Stomach smooth muscle (tissue), 2 donors: Measurements from ENCODE around the gene LRRC37B.
"Not testable (repeated sequence)": the region's sequence is repeated elsewhere in the genome, so short reads cannot be mapped to it uniquely, and the experiment has no call there.

Experiments used
- H3K27ac ChIP-seq: one replicate; pipeline ENCODE4 v1.7.0; 2013; ENCODE audit warnings: mild to moderate bottlenecking, low read length, inconsistent platforms
- H3K27me3 ChIP-seq, 2 donors: one replicate each; pipeline ENCODE4 v1.7.0; 2013; ENCODE audit warnings: low read length in 2 of 2; ENCODE audit not compliant: insufficient read depth in 2 of 2, control insufficient read depth in 1 of 2
- H3K36me3 ChIP-seq, 2 donors: one replicate each; pipeline ENCODE4 v1.7.0; 2013; ENCODE audit warnings: low read length in 2 of 2; ENCODE audit not compliant: control insufficient read depth in 2 of 2, insufficient read depth in 2 of 2
- H3K4me1 ChIP-seq: one replicate; pipeline ENCODE4 v1.7.0; 2013; ENCODE audit warnings: low read length; ENCODE audit not compliant: control insufficient read depth, insufficient read depth
- H3K4me3 ChIP-seq, 2 donors: one replicate each; pipeline ENCODE4 v1.7.0; 2013; ENCODE audit warnings: low read length in 2 of 2
- H3K9ac ChIP-seq, 2 donors: one replicate each; pipeline ENCODE4 v1.7.0; 2013; ENCODE audit warnings: low read length in 2 of 2, mild to moderate bottlenecking in 1 of 2
- H3K9me3 ChIP-seq, 2 donors: one replicate each; pipeline ENCODE4 v1.7.0; 2013; ENCODE audit warnings: low read length in 2 of 2; ENCODE audit not compliant: control insufficient read depth in 2 of 2
- donor health status: healthy.
- donor health status: Pancreatic carcinoma.

LRRC37B gene

GRCh38 chr17:32006957-32007462, at the start of gene LRRC37B:
TSS of gene LRRC37B (plus strand) at chr17:32007383. CDS start at chr17:32021393, 14,010 bp downstream.
- peak within 1 kb of the TSS; percentile 74 to 95 for H3K4me3 ChIP-seq
- peak within 1 kb of the TSS; percentile 66 to 79 for H3K9ac ChIP-seq
- H3K27ac ChIP-seq = no peak within 1 kb of the TSS

DNA sequence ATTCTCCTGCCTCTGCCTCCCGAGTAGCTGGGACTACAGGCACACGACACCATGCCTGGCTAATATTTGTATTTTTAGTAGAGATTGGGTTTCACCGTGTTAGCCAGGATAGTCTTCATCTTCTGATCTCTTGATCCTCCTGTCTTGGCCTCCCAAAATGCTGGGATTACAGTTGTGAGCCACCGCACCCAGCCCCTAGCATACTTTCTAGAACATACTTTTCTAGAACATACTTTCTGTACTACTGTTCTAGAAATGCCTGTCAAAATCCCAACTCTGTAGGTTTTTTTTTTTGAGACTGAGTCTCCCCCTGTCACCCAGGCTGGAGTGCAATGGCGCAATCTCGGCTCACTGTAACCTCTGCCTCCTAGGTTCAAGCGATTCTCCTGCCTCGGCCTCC, 43.1 kb upstream of the LRRC37B start:
- H3K9ac ChIP-seq, H3K4me3 ChIP-seq, H3K9me3 ChIP-seq, H3K27ac ChIP-seq, H3K36me3 ChIP-seq, H3K4me1 ChIP-seq, H3K27me3 ChIP-seq: not testable (repeated sequence)

More at GRCh38 chr17:32006957-32007462, at the start of gene LRRC37B:
- Histone ChIP-seq H3K9me3 (no peaks in the 10 kb centered on the region), H3K4me1 (peaks cover 11% of the 10 kb centered on the region), H3K27me3 (no peaks in the 10 kb centered on the region), H3K36me3 (no peaks in the 10 kb centered on the region)

GRCh38 chr17:31967648-31968047, 39.5 kb upstream of the LRRC37B start:
- H3K4me3 ChIP-seq = no peak overlapping the region
- no peaks in the 10 kb centered on the region for H3K27me3 ChIP-seq
- H3K36me3 ChIP-seq = peaks cover 5 to 8% of the 10 kb centered on the region in 2 donors
- no peaks in the 10 kb centered on the region for H3K9me3 ChIP-seq
- H3K9ac ChIP-seq = no peak overlapping the region
- no peaks in the 10 kb centered on the region for H3K4me1 ChIP-seq
- H3K27ac ChIP-seq = no peak overlapping the region

GRCh38 chr17:31970416-31970815, 36.8 kb upstream of the LRRC37B start:
- not testable (repeated sequence) for H3K4me1 ChIP-seq, H3K9me3 ChIP-seq, H3K27me3 ChIP-seq, H3K27ac ChIP-seq, H3K4me3 ChIP-seq, H3K9ac ChIP-seq, H3K36me3 ChIP-seq

DNA sequence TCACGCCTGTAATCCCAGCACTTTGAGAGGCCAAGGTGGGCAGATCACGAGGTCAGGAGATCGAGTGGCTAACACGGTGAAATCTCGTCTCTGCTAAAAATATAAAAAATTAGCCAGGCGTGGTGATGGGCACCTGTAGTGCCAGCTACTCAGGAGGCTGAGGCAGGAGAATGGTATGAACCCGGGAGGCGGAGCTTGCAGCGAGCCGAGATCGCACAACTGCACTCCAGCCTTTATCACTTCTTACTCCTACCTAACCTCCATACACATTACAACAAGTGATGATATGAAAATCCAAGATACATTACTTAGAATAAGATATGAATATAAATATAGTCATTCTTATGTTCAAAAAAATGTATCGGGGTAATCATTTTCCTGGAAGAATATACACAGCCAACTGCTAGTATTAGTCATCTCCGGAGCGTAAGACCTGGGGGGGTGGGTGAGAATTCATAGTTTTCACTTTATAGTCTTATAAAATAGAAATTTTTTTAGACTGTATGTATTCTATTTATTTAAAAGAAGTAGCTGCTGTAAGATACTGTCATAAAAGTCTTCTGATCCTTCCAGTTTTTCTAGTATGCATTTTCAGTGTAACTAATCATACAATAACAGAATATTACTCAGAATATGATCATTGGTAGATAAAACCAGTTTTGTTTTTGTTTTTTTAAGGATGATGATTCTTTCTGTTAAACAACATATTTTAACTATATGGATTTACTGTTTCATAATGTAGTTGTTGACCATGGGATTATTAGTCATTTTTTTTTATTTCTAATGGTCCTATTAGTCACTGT, 32.7 kb upstream of the LRRC37B start:
- not testable (repeated sequence) for H3K9me3 ChIP-seq, H3K36me3 ChIP-seq, H3K9ac ChIP-seq, H3K4me1 ChIP-seq, H3K27me3 ChIP-seq, H3K4me3 ChIP-seq, H3K27ac ChIP-seq

GRCh38 chr17:31975391-31975790, 31.8 kb upstream of the LRRC37B start:
- H3K27ac ChIP-seq, H3K4me1 ChIP-seq, H3K36me3 ChIP-seq, H3K9me3 ChIP-seq, H3K4me3 ChIP-seq, H3K27me3 ChIP-seq, H3K9ac ChIP-seq: not testable (repeated sequence)

DNA sequence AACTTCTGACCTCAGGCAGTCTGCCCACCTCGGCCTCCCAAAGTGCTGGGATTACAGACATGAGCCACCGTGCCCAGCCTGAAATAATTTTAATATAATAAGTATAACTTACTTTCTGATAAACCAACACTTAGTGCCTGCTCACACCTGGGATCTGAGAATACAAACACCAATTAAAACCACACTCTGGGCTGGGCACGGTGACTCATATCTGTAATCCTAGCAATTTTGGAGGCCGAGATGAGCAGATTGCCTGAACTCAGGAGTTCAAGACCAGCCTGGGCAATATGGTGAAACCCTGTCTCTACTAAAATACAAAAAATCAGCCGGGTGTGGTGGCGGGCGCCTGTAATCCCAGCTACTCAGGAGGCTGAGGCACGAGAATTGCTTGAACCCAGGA, 15.4 kb upstream of the LRRC37B start:
- not testable (repeated sequence) for H3K9me3 ChIP-seq, H3K4me3 ChIP-seq, H3K9ac ChIP-seq, H3K27ac ChIP-seq, H3K27me3 ChIP-seq, H3K4me1 ChIP-seq
- H3K36me3 ChIP-seq = peaks cover 18 to 24% of the 10 kb centered on the region in 2 donors

DNA sequence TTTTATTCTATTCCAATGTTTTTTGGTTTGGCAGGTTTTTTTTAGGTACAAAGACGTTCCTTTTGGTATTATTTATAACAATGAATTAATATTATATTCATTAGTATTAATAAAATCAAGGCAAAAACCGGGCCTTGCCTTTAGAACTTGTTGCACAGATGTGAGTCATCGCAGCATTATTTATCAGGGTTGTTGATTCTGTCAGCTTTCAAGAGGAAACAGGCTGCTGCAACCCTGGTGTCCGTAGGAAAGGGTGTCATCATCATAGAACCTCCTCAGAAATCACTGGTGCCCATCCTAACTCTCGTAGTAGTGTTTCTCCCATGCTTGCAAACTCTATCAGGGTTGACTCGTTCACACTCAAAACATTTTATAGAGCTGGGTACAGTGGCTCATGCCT, 10.2 kb upstream of the LRRC37B start:
- Histone ChIP-seq H3K27ac (no peak overlapping the region), H3K36me3 (peaks cover 16 to 23% of the 10 kb centered on the region in 2 donors)

DNA sequence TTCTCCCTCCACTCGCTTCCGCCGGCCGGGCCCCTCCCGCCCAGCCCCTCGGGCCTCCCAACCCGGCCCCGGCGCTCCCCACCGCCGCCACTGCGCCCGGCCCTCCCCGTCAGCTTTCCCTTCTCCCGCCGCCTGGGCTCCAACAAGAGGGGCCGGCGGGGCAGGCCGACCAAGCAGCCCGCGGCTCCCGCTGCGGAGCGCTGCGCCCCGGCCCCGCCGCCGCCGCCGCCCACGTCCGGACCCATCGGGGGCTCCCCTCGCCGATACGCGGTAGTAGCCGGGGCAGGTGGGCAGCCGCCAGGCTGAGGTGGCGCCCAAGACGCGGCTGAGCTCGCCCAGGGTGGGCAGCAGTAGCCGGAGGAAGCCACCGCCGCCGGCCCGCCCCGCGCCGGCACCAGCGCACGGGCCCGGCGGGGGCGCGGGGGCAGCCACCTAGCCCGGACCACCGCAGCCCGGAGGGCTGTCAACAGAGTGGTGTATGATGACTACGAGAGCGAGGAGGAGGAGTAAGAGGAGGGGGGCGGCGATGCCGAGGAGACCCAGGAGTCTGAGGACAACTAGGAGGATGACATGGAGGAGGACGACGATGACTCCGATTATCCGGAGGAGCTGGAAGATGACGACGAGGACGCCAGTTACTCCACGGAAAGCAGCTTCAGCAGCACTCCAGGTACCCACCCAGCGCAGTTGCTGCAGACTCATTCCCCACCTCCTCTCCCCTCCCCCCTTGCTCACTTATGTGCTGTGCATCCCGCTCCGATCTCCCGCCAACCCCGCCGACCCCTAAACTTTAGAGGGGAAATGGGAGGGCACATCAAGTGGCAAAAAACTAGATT, 498 bp downstream of the LRRC37B start:
- H3K9ac ChIP-seq = peak overlapping the region; percentile 64 to 79
- H3K27me3 ChIP-seq = no peaks in the 10 kb centered on the region
- peaks cover 11% of the 10 kb centered on the region for H3K4me1 ChIP-seq
- H3K4me3 ChIP-seq = peak overlapping the region; percentile 74 to 95
- no peaks in the 10 kb centered on the region for H3K36me3 ChIP-seq
- no peak overlapping the region for H3K27ac ChIP-seq
- H3K9me3 ChIP-seq = no peaks in the 10 kb centered on the region

More for the DNA sequence above, 10.2 kb upstream of the LRRC37B start:
- Histone ChIP-seq H3K4me3 (no peak overlapping the region), H3K9me3 (no peaks in the 10 kb centered on the region), H3K4me1 (no peaks in the 10 kb centered on the region), H3K9ac (no peak overlapping the region), H3K27me3 (no peaks in the 10 kb centered on the region)

DNA sequence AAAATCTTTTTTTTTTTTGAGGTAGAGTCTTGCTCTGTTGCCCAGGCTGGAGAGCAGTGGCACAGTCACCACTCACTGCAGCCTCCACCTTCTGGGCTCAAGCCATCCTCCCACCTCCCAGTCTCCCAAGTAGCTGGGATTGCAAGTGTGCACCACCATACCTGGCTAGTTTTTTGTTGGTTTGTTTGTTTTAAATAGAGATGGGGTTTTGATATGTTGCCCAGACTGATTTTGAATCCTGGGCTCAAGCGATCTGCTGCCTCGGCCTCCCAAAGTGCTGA, 2.0 kb downstream of the LRRC37B start:
- no peaks in the 10 kb centered on the region for H3K27me3 ChIP-seq
- no peak overlapping the region for H3K9ac ChIP-seq
- no peak overlapping the region for H3K27ac ChIP-seq
- peaks cover 11% of the 10 kb centered on the region for H3K4me1 ChIP-seq
- H3K9me3 ChIP-seq = no peaks in the 10 kb centered on the region
- peak overlapping the region; percentile 9 to 95 for H3K4me3 ChIP-seq
- no peaks in the 10 kb centered on the region for H3K36me3 ChIP-seq

DNA sequence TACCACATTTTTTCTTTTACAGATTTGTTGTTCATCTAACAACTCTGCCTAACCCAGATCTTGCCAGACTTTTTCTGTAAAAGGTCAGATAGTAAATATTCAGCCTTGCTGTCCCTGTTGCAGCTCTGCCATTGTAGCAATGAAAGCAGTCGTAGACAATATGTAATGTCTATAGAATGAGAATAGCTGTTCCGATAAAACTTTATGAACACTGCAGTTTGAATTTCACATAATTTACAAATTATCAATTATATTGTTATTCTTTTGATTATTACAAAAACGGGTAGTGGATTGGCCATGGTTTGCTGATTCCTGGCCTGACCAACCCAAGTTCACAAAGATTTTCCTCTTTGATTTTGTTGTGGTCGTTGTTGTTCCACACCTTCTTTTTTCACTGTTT, 2.9 kb downstream of the LRRC37B start:
- Histone ChIP-seq H3K4me1 (peaks cover 11% of the 10 kb centered on the region), H3K4me3 (no peak overlapping the region), H3K9me3 (no peaks in the 10 kb centered on the region), H3K27me3 (no peaks in the 10 kb centered on the region), H3K27ac (no peak overlapping the region), H3K9ac (no peak overlapping the region), H3K36me3 (no peaks in the 10 kb centered on the region)
